WTC11 (cell line): ENCODE results near the gene MDGA2. TPM values are rescaled to one million over a fixed set of nuclear protein-coding genes. Genes with fewer than 3 reads are reported as not detected.

Source experiments
- ATAC-seq: fragments of 200-7000 bp; cut with Tn5 transposase; 2 replicates; pipeline ENCODE4 v1.10.0; 2021; ENCODE audit warnings: mild to moderate bottlenecking, moderate library complexity
- CTCF ChIA-PET: fragments of 300-600 bp; sonication (Branson Sonifier 250); formaldehyde crosslinking; loops from one replicate; lab custom pipeline; 2021; ENCODE audit warnings: antibody characterized with exemption; lab: Charles Lee
- POLR2A ChIA-PET: fragments of 350-600 bp; sonication (Branson Sonifier 250); formaldehyde crosslinking; loops from one replicate; lab custom pipeline; 2021; ENCODE audit warnings: antibody characterized with exemption; lab: Charles Lee
- DNase-seq: peaks from one replicate; pipeline ENCODE4 v3.0.0; 2021; ENCODE audit warnings: low spot score
- H3K27ac Mint-ChIP-seq: 2 replicates; pipeline ENCODE4 v1.8.0; 2021; ENCODE audit warnings: mixed read lengths
- H3K27me3 Mint-ChIP-seq: 2 replicates; pipeline ENCODE4 v1.8.0; 2021; ENCODE audit warnings: low read depth, mild to moderate bottlenecking, moderate library complexity, mixed read lengths
- H3K36me3 Mint-ChIP-seq: 2 replicates; pipeline ENCODE4 v1.8.0; 2021; ENCODE audit warnings: mixed read lengths
- H3K4me1 Mint-ChIP-seq: 2 replicates; pipeline ENCODE4 v1.8.0; 2022; ENCODE audit warnings: mixed read lengths
- H3K4me3 Mint-ChIP-seq: 2 replicates; pipeline ENCODE4 v1.8.0; 2021; ENCODE audit warnings: mild to moderate bottlenecking, moderate library complexity, mixed read lengths
- H3K9me3 Mint-ChIP-seq: 2 replicates; pipeline ENCODE4 v1.8.0; 2021; ENCODE audit warnings: mixed read lengths
- CBFB ChIP-seq: sonication (generic); formaldehyde crosslinking; IDR thresholded peaks from 2 replicates; pipeline ENCODE4 v1.8.1; 2022; ENCODE audit warnings: mild to moderate bottlenecking, low read depth, missing genetic modification reagents
- CREB1 ChIP-seq: sonication (generic); formaldehyde crosslinking; IDR thresholded peaks from 2 replicates; pipeline ENCODE4 v1.8.0; 2023; ENCODE audit warnings: mild to moderate bottlenecking, missing genetic modification reagents
- EMX1 ChIP-seq: fragments of 250-450 bp; sonication (Bioruptor Pico); IDR thresholded peaks from 2 replicates; pipeline ENCODE4 v1.8.0; 2021; ENCODE audit warnings: mild to moderate bottlenecking
- ERG ChIP-seq: fragments of 250-450 bp; sonication (Bioruptor Pico); IDR thresholded peaks from 2 replicates; pipeline ENCODE4 v1.8.0; 2021; ENCODE audit warnings: mild to moderate bottlenecking
- PREB ChIP-seq: sonication (generic); formaldehyde crosslinking; IDR thresholded peaks from 2 replicates; pipeline ENCODE4 v1.8.1; 2022; ENCODE audit warnings: mild to moderate bottlenecking, missing genetic modification reagents, moderate library complexity, borderline replicate concordance
- SMAD4 ChIP-seq: sonication (generic); formaldehyde crosslinking; IDR thresholded peaks from 2 replicates; pipeline ENCODE4 v1.8.0; 2022; ENCODE audit warnings: mild to moderate bottlenecking, missing genetic modification reagents
- SP1 ChIP-seq: sonication (generic); formaldehyde crosslinking; conservative IDR thresholded peaks from 2 replicates; pipeline ENCODE4 v1.8.1; 2022; ENCODE audit warnings: missing genetic modification reagents
- STAT6 ChIP-seq: sonication (generic); formaldehyde crosslinking; conservative IDR thresholded peaks from 2 replicates; pipeline ENCODE4 v1.8.1; 2023; ENCODE audit warnings: mild to moderate bottlenecking, low read depth, missing genetic modification reagents, moderate library complexity
- TCF7 ChIP-seq: sonication (generic); formaldehyde crosslinking; IDR thresholded peaks from 2 replicates; pipeline ENCODE4 v1.8.0; 2022; ENCODE audit warnings: mild to moderate bottlenecking, low read depth, missing genetic modification reagents, moderate library complexity
- ZNF232 ChIP-seq: sonication (generic); formaldehyde crosslinking; IDR thresholded peaks from 2 replicates; pipeline ENCODE4 v1.8.0; 2022; ENCODE audit warnings: mild to moderate bottlenecking, missing genetic modification reagents
- ZNF396 ChIP-seq: fragments of 250-450 bp; sonication (Bioruptor Pico); IDR thresholded peaks from 2 replicates; pipeline ENCODE4 v1.8.0; 2021; ENCODE audit warnings: mild to moderate bottlenecking, moderate library complexity, borderline replicate concordance
- total RNA-seq: library from RNA; stranded (reverse); gene quantifications from 3 replicates; pipeline ENCODE4 v1.2.3, GENCODE V29; 2021
- TF ChIP-seq, protein P1 (sequence below): fragments of 250-450 bp; sonication (Bioruptor Pico); conservative IDR thresholded peaks from 2 replicates; pipeline ENCODE4 v1.9.0; 2021; ENCODE audit warnings: mild to moderate bottlenecking
- TF ChIP-seq, protein P2 (sequence below): sonication (generic); formaldehyde crosslinking; IDR thresholded peaks from 2 replicates; pipeline ENCODE4 v1.8.1; 2023; ENCODE audit warnings: mild to moderate bottlenecking, missing genetic modification reagents
- TF ChIP-seq, protein P3 (sequence below): sonication (generic); formaldehyde crosslinking; IDR thresholded peaks from 2 replicates; pipeline ENCODE4 v1.8.0; 2023; ENCODE audit warnings: mild to moderate bottlenecking, missing genetic modification reagents
- TF ChIP-seq, protein P4 (sequence below): fragments of 250-450 bp; sonication (Bioruptor Pico); IDR thresholded peaks from 2 replicates; pipeline ENCODE4 v2.1.2; 2022; ENCODE audit warnings: mild to moderate bottlenecking, moderate library complexity
- TF ChIP-seq, protein P5 (sequence below): sonication (generic); formaldehyde crosslinking; IDR thresholded peaks from 2 replicates; pipeline ENCODE4 v1.8.0; 2022; ENCODE audit warnings: mild to moderate bottlenecking, missing genetic modification reagents

Gene MDGA2
- total RNA-seq, 1 experiment from 2014 or later: 4.9 TPM

GRCh38 chr14:47332939-47333338 is 342.5 kb downstream of the MDGA2 start (continued):
- TF ChIP-seq, protein P1, sequence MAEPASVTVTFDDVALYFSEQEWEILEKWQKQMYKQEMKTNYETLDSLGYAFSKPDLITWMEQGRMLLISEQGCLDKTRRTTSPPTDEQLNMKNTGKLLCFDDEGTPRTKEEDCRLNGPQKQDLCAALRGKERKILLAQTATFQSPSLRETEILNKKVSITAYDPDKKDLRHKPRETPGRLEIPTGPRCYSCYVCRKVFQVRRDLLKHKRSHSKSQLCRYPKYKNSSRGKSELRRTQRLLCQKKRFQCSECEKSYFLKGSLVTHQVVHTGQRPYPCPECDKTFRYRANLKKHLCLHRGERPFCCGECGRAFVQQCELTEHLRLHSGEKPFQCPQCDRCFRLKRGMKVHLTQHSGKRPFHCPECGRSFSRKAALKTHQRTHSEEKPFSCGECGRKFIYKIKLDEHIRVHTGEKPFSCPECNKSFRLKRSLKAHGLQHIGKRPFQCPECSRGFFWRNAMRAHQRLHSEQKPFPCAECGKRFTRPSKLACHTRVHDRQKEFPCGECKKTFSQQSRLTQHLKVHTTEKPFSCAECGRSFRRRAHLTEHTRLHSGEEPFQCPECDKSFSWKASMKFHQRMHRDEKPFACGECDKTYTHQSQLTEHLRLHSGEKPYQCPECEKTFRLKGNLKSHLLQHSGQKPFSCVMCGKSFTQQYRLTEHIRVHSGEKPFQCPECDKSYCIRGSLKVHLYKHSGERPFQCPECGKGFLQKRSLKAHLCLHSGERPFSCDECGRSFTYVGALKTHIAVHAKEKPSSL (CRISPR knock-in tag): no peak

- Mint-ChIP-seq H3K36me3 (peaks cover 2% of the 10 kb centered on the region; the same call in 1 of the 2 replicates), H3K9me3 (peaks cover 10% of the 10 kb centered on the region), H3K4me3 (no peak overlapping the region), H3K27ac (no peak overlapping the region), H3K27me3 (no peaks in the 10 kb centered on the region), H3K4me1 (peaks cover 3% of the 10 kb centered on the region; the same call in 1 of the 2 replicates)
- ATAC-seq (no peak), DNase-seq (no peak)
- no peak for TF ChIP-seq SP1
- TF ChIP-seq, protein P2, sequence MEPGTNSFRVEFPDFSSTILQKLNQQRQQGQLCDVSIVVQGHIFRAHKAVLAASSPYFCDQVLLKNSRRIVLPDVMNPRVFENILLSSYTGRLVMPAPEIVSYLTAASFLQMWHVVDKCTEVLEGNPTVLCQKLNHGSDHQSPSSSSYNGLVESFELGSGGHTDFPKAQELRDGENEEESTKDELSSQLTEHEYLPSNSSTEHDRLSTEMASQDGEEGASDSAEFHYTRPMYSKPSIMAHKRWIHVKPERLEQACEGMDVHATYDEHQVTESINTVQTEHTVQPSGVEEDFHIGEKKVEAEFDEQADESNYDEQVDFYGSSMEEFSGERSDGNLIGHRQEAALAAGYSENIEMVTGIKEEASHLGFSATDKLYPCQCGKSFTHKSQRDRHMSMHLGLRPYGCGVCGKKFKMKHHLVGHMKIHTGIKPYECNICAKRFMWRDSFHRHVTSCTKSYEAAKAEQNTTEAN (CRISPR knock-in tag): no peak
- TF ChIP-seq, protein P3, sequence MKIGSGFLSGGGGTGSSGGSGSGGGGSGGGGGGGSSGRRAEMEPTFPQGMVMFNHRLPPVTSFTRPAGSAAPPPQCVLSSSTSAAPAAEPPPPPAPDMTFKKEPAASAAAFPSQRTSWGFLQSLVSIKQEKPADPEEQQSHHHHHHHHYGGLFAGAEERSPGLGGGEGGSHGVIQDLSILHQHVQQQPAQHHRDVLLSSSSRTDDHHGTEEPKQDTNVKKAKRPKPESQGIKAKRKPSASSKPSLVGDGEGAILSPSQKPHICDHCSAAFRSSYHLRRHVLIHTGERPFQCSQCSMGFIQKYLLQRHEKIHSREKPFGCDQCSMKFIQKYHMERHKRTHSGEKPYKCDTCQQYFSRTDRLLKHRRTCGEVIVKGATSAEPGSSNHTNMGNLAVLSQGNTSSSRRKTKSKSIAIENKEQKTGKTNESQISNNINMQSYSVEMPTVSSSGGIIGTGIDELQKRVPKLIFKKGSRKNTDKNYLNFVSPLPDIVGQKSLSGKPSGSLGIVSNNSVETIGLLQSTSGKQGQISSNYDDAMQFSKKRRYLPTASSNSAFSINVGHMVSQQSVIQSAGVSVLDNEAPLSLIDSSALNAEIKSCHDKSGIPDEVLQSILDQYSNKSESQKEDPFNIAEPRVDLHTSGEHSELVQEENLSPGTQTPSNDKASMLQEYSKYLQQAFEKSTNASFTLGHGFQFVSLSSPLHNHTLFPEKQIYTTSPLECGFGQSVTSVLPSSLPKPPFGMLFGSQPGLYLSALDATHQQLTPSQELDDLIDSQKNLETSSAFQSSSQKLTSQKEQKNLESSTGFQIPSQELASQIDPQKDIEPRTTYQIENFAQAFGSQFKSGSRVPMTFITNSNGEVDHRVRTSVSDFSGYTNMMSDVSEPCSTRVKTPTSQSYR (CRISPR knock-in tag): no peak
- TF ChIP-seq, protein P4, sequence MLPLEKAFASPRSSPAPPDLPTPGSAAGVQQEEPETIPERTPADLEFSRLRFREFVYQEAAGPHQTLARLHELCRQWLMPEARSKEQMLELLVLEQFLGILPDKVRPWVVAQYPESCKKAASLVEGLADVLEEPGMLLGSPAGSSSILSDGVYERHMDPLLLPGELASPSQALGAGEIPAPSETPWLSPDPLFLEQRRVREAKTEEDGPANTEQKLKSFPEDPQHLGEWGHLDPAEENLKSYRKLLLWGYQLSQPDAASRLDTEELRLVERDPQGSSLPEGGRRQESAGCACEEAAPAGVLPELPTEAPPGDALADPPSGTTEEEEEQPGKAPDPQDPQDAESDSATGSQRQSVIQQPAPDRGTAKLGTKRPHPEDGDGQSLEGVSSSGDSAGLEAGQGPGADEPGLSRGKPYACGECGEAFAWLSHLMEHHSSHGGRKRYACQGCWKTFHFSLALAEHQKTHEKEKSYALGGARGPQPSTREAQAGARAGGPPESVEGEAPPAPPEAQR: no peak
- TF ChIP-seq, protein P5, sequence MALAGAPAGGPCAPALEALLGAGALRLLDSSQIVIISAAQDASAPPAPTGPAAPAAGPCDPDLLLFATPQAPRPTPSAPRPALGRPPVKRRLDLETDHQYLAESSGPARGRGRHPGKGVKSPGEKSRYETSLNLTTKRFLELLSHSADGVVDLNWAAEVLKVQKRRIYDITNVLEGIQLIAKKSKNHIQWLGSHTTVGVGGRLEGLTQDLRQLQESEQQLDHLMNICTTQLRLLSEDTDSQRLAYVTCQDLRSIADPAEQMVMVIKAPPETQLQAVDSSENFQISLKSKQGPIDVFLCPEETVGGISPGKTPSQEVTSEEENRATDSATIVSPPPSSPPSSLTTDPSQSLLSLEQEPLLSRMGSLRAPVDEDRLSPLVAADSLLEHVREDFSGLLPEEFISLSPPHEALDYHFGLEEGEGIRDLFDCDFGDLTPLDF (CRISPR knock-in tag): no peak
- no peak for TF ChIP-seq TCF7
- TF ChIP-seq ZNF396 (CRISPR knock-in tag): no peak
- TF ChIP-seq CREB1: no peak
- TF ChIP-seq STAT6 (CRISPR knock-in tag): no peak
- TF ChIP-seq ZNF232 (CRISPR knock-in tag): no peak
- ChIA-PET POLR2A (no interaction called here), CTCF (interaction anchor here (0.7 kb wide), 1 partner anchor 34 kb away, joined by 3 read pairs; no protein-coding TSS in a partner anchor)
These were observed 343.3 kb downstream of the MDGA2 start for GRCh38 chr14:47332106-47332505.

DNA sequence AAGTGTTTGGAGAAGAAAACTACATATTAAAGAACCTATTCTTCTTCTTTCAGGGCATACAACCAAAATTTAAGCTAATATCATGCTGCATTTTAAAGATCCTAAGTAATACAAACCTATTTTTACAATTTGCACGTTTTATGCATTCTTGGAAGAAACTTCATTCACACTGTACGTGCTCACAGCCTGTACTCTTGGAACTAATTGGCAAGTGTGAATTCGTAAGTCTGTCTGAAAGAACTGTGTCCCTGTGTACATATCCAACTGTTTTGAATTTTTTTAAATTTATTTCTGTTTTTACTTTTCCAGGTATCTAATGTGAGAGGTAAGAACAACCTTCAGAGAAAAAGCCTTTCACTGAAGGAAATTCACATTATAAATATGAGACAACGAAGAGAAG is 347.0 kb downstream of the MDGA2 start:
- ChIA-PET POLR2A (no interaction called here), CTCF (no interaction called here)
- TF ChIP-seq CBFB (CRISPR knock-in tag) (no peak), PREB (CRISPR knock-in tag) (no peak), EMX1 (CRISPR knock-in tag) (no peak), SMAD4 (CRISPR knock-in tag) (no peak), ERG (CRISPR knock-in tag) (no peak)
- TF ChIP-seq, protein P5 (CRISPR knock-in tag): no peak
- H3K27me3 Mint-ChIP-seq: no peaks in the 10 kb centered on the region
- H3K36me3 Mint-ChIP-seq: peaks cover 2% of the 10 kb centered on the region
- no peaks in the 10 kb centered on the region for H3K4me1 Mint-ChIP-seq
- ATAC-seq (no peak), DNase-seq (no peak)
- H3K27ac Mint-ChIP-seq: no peak overlapping the region
- no peak overlapping the region for H3K4me3 Mint-ChIP-seq
- H3K9me3 Mint-ChIP-seq: peaks cover 23% of the 10 kb centered on the region
